Coronary artery (tissue), 2 donors: ENCODE measurements around the gene TMIGD3.

Experiments used
- DNase-seq: peaks from one replicate; pipeline ENCODE4 v3.0.0-alpha.2; 2017; ENCODE audit warnings: low spot score
- H3K27ac ChIP-seq, 2 donors: fragments of 200-600 bp; sonication (generic); one replicate each; pipeline ENCODE4 v1.5.1; 2016 to 2019
- H3K4me3 ChIP-seq: fragments of 200-600 bp; sonication (generic); 2 replicates; pipeline ENCODE4 v1.5.1; 2016; ENCODE audit warnings: mild to moderate bottlenecking, moderate library complexity
- CTCF ChIP-seq: fragments of 200-600 bp; sonication (generic); IDR thresholded peaks from one replicate; pipeline ENCODE4 v1.5.1; 2019; ENCODE audit warnings: antibody characterized with exemption

The TMIGD3 gene

GRCh38 chr1:111452581-111452980, 50.9 kb downstream of the TMIGD3 start:
- TF ChIP-seq CTCF = no peak
- no peak for DNase-seq

GRCh38 chr1:111450185-111450584, 53.2 kb downstream of the TMIGD3 start:
- Histone ChIP-seq H3K27ac (no peak overlapping the region), H3K4me3 (peak overlapping the region; percentile 95)
- TF ChIP-seq CTCF = no peak
- no peak for DNase-seq

More at GRCh38 chr1:111452581-111452980, 50.9 kb downstream of the TMIGD3 start:
- Histone ChIP-seq H3K4me3 (no peak overlapping the region), H3K27ac (no peak overlapping the region)

- TF ChIP-seq CTCF = no peak
- Histone ChIP-seq H3K4me3 (peak overlapping the region; percentile 95), H3K27ac (peak overlapping the region; percentile 78 to 91)
- no peak for DNase-seq
Measured at GRCh38 chr1:111449703-111450017, 53.8 kb downstream of the TMIGD3 start.

GRCh38 chr1:111448918-111449702, 54.3 kb downstream of the TMIGD3 start, which contains the start of the genes ATP5PB and WDR77:
ATP5PB (plus strand) TSS chr1:111449464; CDS start chr1:111449542, 78 bp downstream.
WDR77 (minus strand) TSS chr1:111449256; CDS start chr1:111449169, 87 bp downstream.
- Histone ChIP-seq H3K4me3 (peak within 1 kb of the TSS; percentile 95), H3K27ac (peak within 1 kb of the TSS; percentile 78 to 91)
- TF ChIP-seq CTCF = no peak
- DNase-seq = peak; percentile 97

- peak; percentile 77 for DNase-seq
- no peak for TF ChIP-seq CTCF
Measured at GRCh38 chr1:111448482-111448917, 54.9 kb downstream of the TMIGD3 start.

GRCh38 chr1:111446967-111447892, 56.2 kb downstream of the TMIGD3 start:
- peak overlapping the region; percentile 95 for H3K4me3 ChIP-seq

More at GRCh38 chr1:111448482-111448917, 54.9 kb downstream of the TMIGD3 start:
- Histone ChIP-seq H3K27ac (peak overlapping the region; percentile 34 to 91), H3K4me3 (peak overlapping the region; percentile 95)

More at GRCh38 chr1:111446967-111447892, 56.2 kb downstream of the TMIGD3 start:
- H3K27ac ChIP-seq = no peak overlapping the region
- no peak for TF ChIP-seq CTCF
- DNase-seq = no peak
